HEK293 (cell line): ENCODE data around the gene BCKDHB.

Experiments used
- BCL11A ChIP-seq: fragments of 450-650 bp; formaldehyde crosslinking; IDR thresholded peaks from 2 replicates; pipeline ENCODE4 v1.5.1; 2016; ENCODE audit warnings: low read depth, missing biosample characterization, missing genetic modification characterization
- CTCF ChIP-seq: fragments of 450-650 bp; formaldehyde crosslinking; IDR thresholded peaks from 2 replicates; pipeline ENCODE4 v1.5.1; 2016; ENCODE audit warnings: missing biosample characterization, missing genetic modification characterization
- PRDM1 ChIP-seq: fragments of 450-650 bp; formaldehyde crosslinking; IDR thresholded peaks from 2 replicates; pipeline ENCODE4; 2016; ENCODE audit warnings: missing biosample characterization, missing genetic modification characterization
- PRDM4 ChIP-seq: fragments of 450-650 bp; formaldehyde crosslinking; IDR thresholded peaks from 2 replicates; pipeline ENCODE4 v1.5.1; 2017; ENCODE audit warnings: missing biosample characterization, missing genetic modification characterization
- RBAK ChIP-seq: fragments of 450-650 bp; formaldehyde crosslinking; IDR thresholded peaks from 2 replicates; pipeline ENCODE4 v1.5.1; 2016; ENCODE audit warnings: missing biosample characterization, missing genetic modification characterization
- SP2 ChIP-seq: fragments of 450-650 bp; formaldehyde crosslinking; IDR thresholded peaks from 2 replicates; pipeline ENCODE4 v1.5.1; 2016; ENCODE audit warnings: missing biosample characterization, missing genetic modification characterization
- ZNF10 ChIP-seq: fragments of 450-650 bp; formaldehyde crosslinking; IDR thresholded peaks from 2 replicates; pipeline ENCODE4 v1.5.1; 2017; ENCODE audit warnings: missing biosample characterization, missing genetic modification characterization
- ZNF274 ChIP-seq, 2 experiments: fragments of 200-500 bp in 1 of 2; fragments of 450-650 bp in 1 of 2; sonication (Bioruptor generic) in 1 of 2; formaldehyde crosslinking in 1 of 2; IDR thresholded peaks; 2 replicates each; pipeline versions ENCODE4 v1.5.1 to v1.6.1; 2014 to 2016; ENCODE audit warnings: borderline replicate concordance in 1 of 2, inconsistent platforms in 1 of 2, low read length in 1 of 2, missing biosample characterization in 1 of 2, missing genetic modification characterization in 1 of 2
- ZNF585B ChIP-seq: fragments of 450-650 bp; formaldehyde crosslinking; IDR thresholded peaks from 2 replicates; pipeline ENCODE4 v1.5.1; 2016; ENCODE audit warnings: missing biosample characterization, missing genetic modification characterization
- ZNF645 ChIP-seq: fragments of 450-650 bp; formaldehyde crosslinking; IDR thresholded peaks from 2 replicates; pipeline ENCODE4; 2016; ENCODE audit warnings: missing biosample characterization, missing genetic modification characterization
- ZSCAN5A ChIP-seq: fragments of 450-650 bp; formaldehyde crosslinking; IDR thresholded peaks from 2 replicates; pipeline ENCODE4 v1.5.1; 2016; ENCODE audit warnings: missing biosample characterization, missing genetic modification characterization
- TF ChIP-seq, protein P1 (sequence below): fragments of 450-650 bp; IDR thresholded peaks from 2 replicates; pipeline ENCODE4 v1.5.1; 2018; ENCODE audit warnings: missing biosample characterization, missing genetic modification characterization
- TF ChIP-seq, protein P2 (sequence below): fragments of 450-650 bp; formaldehyde crosslinking; IDR thresholded peaks from 2 replicates; pipeline ENCODE4 v1.5.1; 2016; ENCODE audit warnings: missing biosample characterization, missing genetic modification characterization

DNA sequence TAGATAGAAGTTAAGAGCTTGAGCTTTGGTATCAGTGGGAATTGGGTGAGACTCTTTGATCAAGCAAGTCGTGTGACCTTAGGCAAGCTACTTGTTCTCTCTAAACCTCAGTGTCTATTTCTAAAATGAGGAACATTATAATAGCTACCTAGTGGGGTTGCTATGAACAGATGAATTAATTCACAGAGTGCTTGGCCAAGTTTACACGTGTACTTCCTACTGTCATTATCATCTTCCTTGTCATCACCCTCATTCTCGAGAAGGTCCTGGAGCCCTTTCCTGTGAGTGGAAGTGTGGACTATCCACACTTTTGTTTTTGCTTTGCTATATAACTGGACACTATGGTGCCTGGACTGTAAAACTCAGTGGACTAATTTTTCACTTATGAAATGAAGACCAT is 64.0 kb downstream of the BCKDHB start:
- TF ChIP-seq ZNF585B (tag by site-specific recombination) (no peak), CTCF (tag by site-specific recombination) (no peak), RBAK (tag by site-specific recombination) (no peak), ZNF274 (IDR thresholded peaks at IDR 0.05; ENCODE audit: low read length) (no peak), ZNF274 (tag by site-specific recombination; IDR thresholded peaks at IDR 0.05; ENCODE audit: borderline replicate concordance) (no peak), ZNF645 (tag by site-specific recombination) (no peak), SP2 (tag by site-specific recombination) (no peak), PRDM4 (tag by site-specific recombination) (no peak), ZNF10 (tag by site-specific recombination) (no peak), PRDM1 (no peak), BCL11A (tag by site-specific recombination) (no peak), ZSCAN5A (tag by site-specific recombination) (no peak)
- TF ChIP-seq, protein P1, sequence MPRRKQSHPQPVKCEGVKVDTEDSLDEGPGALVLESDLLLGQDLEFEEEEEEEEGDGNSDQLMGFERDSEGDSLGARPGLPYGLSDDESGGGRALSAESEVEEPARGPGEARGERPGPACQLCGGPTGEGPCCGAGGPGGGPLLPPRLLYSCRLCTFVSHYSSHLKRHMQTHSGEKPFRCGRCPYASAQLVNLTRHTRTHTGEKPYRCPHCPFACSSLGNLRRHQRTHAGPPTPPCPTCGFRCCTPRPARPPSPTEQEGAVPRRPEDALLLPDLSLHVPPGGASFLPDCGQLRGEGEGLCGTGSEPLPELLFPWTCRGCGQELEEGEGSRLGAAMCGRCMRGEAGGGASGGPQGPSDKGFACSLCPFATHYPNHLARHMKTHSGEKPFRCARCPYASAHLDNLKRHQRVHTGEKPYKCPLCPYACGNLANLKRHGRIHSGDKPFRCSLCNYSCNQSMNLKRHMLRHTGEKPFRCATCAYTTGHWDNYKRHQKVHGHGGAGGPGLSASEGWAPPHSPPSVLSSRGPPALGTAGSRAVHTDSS (tag by site-specific recombination) = no peak
- TF ChIP-seq, protein P2, sequence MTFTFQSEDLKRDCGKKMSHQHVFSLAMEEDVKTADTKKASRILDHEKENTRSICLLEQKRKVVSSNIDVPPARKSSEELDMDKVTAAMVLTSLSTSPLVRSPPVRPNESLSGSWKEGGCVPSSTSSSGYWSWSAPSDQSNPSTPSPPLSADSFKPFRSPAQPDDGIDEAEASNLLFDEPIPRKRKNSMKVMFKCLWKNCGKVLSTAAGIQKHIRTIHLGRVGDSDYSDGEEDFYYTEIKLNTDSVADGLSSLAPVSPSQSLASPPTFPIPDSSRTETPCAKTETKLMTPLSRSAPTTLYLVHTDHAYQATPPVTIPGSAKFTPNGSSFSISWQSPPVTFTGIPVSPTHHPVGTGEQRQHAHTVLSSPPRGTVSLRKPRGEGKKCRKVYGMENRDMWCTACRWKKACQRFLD (tag by site-specific recombination) = no peak
